ENCODE data around the gene HCRTR1. TPM values are rescaled to one million over a fixed set of nuclear protein-coding genes. Genes with fewer than 3 reads are reported as not detected.
"Not testable (repeated sequence)": the region's sequence is repeated elsewhere in the genome, so short reads cannot be mapped to it uniquely, and the experiment has no call there.

Gene HCRTR1
- total RNA-seq, 2 experiments from 2014 or later: not detected

DNA sequence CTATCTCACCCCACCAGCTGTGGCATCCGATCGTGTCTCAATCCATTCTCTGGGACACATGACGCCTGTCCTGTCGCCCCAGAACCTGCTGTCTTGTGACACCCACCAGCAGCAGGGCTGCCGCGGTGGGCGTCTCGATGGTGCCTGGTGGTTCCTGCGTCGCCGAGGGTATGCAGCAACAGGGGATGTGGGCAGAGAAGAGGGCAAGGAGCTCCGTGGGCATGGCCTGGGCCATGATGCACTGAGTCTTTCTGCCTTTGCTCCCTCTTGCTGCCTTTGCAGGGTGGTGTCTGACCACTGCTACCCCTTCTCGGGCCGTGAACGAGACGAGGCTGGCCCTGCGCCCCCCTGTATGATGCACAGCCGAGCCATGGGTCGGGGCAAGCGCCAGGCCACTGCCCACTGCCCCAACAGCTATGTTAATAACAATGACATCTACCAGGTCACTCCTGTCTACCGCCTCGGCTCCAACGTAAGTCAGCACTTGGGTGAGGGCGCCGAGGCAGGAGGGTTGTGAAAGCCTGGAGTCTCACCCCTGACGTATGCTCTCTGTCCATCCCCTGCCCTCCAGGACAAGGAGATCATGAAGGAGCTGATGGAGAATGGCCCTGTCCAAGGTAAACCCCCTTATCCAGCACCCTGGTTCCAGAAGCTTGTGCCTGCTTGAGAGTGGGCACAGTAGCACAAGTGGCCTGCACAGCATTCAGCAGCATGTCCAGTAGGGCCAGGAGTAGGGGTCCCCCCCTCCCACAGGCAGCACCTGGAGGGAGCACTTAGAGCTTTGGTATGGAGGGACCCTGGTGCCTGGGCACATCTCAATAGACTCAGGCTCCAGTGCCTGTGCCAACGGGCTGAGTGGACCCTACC, 32.4 kb upstream of the HCRTR1 start:
- Mint-ChIP-seq H3K36me3 (no peaks in the 10 kb centered on the region), H3K4me1 (ENCODE audit: low read depth) (peaks cover 2% of the 10 kb centered on the region), H3K4me3 (no peak overlapping the region), H3K27me3 (peaks cover 15% of the 10 kb centered on the region), H3K27ac (no peak overlapping the region), H3K9me3 (no peaks in the 10 kb centered on the region)
- intact Hi-C loops (cut with micrococcal nuclease): no loop called here
- ChIA-PET POLR2A (no interaction called here), CTCF (no interaction called here)
- no peak for DNase-seq

DNA sequence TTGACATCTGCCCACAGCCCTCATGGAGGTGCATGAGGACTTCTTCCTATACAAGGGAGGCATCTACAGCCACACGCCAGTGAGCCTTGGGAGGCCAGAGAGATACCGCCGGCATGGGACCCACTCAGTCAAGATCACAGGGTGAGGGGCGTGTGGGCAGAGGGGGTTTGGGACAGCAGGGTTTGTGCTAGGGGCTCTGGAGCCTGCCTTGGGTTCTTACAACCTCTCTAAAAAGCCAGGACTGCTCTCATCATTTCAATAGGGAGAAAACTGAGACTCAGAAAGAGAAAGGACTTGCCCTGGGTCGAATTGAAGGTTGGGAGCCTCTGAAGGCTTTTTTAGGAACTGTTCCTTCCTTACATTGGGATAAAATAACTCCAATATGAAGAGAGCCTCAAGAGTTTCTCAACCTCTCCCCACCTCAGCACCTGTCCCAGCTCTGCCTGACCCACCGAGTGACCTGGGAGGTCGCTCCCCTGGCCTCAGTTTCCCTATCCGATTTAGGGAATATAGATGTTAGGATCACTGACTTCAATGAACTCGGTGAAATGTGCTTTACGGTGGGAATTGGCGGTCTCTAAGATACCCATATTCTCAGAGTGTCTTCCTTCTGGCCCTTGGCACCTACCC, 31.6 kb upstream of the HCRTR1 start:
- DNase-seq: no peak
- ChIA-PET POLR2A (no interaction called here), CTCF (no interaction called here)
- Mint-ChIP-seq H3K27me3 (peaks cover 13% of the 10 kb centered on the region), H3K36me3 (no peaks in the 10 kb centered on the region), H3K4me1 (ENCODE audit: low read depth) (peaks cover 2% of the 10 kb centered on the region), H3K4me3 (no peak overlapping the region), H3K27ac (no peak overlapping the region), H3K9me3 (no peaks in the 10 kb centered on the region)
- intact Hi-C loops (cut with micrococcal nuclease): no loop called here

GRCh38 chr1:31586376-31587327, 30.8 kb upstream of the HCRTR1 start:
- peaks cover 2% of the 10 kb centered on the region for H3K4me1 Mint-ChIP-seq (ENCODE audit: low read depth)
- peaks cover 13% of the 10 kb centered on the region for H3K27me3 Mint-ChIP-seq
- no peaks in the 10 kb centered on the region for H3K36me3 Mint-ChIP-seq
- H3K4me3 Mint-ChIP-seq: no peak overlapping the region
- no peak overlapping the region for H3K27ac Mint-ChIP-seq
- POLR2A ChIA-PET: no interaction called here
- H3K9me3 Mint-ChIP-seq: no peaks in the 10 kb centered on the region
- intact Hi-C loops (cut with micrococcal nuclease): loop anchor here (1.0 kb wide), 1 partner anchor 203 kb away; no protein-coding TSS in a partner anchor
- CTCF ChIA-PET: interaction anchor here (1.5 kb wide), 1 partner anchor 32 kb away, joined by 6 read pairs; no protein-coding TSS in a partner anchor
- no peak for DNase-seq

DNA sequence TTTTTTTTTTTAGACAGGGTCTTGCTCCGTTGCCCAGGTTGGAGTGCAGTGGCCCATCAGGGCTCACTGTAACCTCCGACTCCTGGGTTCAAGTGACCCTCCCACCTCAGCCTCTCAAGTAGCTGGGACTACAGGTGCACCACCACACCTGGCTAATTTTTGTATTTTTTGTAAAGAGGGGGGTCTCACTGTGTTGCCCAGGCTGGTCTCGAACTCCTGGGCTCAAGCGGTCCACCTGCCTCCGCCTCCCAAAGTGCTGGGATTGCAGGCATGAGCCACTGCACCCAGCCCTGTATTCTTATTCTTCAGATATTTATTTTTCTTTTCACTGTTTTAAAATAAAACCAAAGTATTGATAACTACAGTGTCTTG, 30.2 kb upstream of the HCRTR1 start:
- CTCF ChIA-PET: interaction anchor here (1.0 to 1.5 kb wide), 3 partner anchors 23 to 202 kb away, joined by 3 to 6 read pairs (median 3); no protein-coding TSS in a partner anchor
- not testable (repeated sequence) for H3K9me3 Mint-ChIP-seq, DNase-seq

GRCh38 chr1:31587720-31588423, 29.6 kb upstream of the HCRTR1 start:
- intact Hi-C loops (cut with micrococcal nuclease): loop anchor here (1.0 kb wide), 1 partner anchor 201 kb away; no protein-coding TSS in a partner anchor
- Mint-ChIP-seq H3K27ac (no peak overlapping the region), H3K9me3 (no peaks in the 10 kb centered on the region), H3K36me3 (no peaks in the 10 kb centered on the region), H3K27me3 (peaks cover 16% of the 10 kb centered on the region), H3K4me1 (ENCODE audit: low read depth) (peaks cover 2% of the 10 kb centered on the region), H3K4me3 (no peak overlapping the region)
- peak; percentile 72 for DNase-seq
- ChIA-PET POLR2A (no interaction called here), CTCF (interaction anchor here (0.7 to 1.5 kb wide), 5 partner anchors 9 to 201 kb away, joined by 3 to 6 read pairs (median 3); no protein-coding TSS in a partner anchor)

More for the DNA sequence above, 30.2 kb upstream of the HCRTR1 start:
- H3K4me3 Mint-ChIP-seq; H3K27ac Mint-ChIP-seq; H3K4me1 Mint-ChIP-seq (ENCODE audit: low read depth); POLR2A ChIA-PET; H3K36me3 Mint-ChIP-seq: not testable (repeated sequence)
- intact Hi-C loops (cut with micrococcal nuclease): loop anchor here (1.0 kb wide), 1 partner anchor 202 kb away; no protein-coding TSS in a partner anchor
- H3K27me3 Mint-ChIP-seq: peaks cover 16% of the 10 kb centered on the region

GRCh38 chr1:31588751-31589515, 28.6 kb upstream of the HCRTR1 start:
- Mint-ChIP-seq H3K4me3 (no peak overlapping the region), H3K9me3 (no peaks in the 10 kb centered on the region), H3K4me1 (ENCODE audit: low read depth) (peaks cover 2% of the 10 kb centered on the region), H3K27ac (no peak overlapping the region), H3K36me3 (no peaks in the 10 kb centered on the region), H3K27me3 (peaks cover 18% of the 10 kb centered on the region)
- intact Hi-C loops (cut with micrococcal nuclease): no loop called here
- ChIA-PET POLR2A (no interaction called here), CTCF (interaction anchor here (1.0 kb wide), 1 partner anchor 25 kb away, joined by 3 read pairs; no protein-coding TSS in a partner anchor)
- DNase-seq: no peak

DNA sequence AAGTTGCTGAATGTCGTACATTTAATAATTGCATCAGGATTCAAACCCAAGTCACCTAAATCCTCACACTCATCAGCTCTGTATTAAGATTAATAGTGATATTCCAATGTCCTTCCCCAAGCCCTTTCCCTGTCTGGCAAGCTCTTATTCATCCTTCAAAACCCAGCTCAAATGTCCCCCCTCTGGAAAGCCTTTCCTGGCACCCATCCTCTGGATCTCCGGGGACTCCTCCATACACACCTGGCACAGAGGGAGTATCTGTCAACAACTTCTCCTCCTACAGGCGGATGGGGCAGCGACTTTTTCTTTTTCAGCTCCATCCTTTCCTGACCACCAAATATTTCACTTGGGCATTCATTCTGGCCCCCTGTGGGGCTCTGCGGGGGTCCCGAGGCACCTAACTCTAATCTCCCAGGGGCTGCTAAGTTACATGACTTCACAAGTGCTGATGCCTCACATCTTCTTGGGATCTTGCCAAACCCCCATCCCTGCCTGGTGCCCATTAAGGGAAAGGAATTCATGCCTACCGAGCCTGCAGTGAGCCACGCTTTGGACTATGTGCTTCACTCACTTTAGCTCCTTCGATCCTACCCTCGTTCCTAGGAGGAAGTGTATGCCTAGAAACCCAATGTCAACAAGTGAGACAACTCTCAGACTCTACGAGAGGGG, 25.9 kb upstream of the HCRTR1 start:
- Mint-ChIP-seq H3K4me1 (ENCODE audit: low read depth) (peaks cover 2% of the 10 kb centered on the region), H3K27ac (no peak overlapping the region), H3K27me3 (peaks cover 19% of the 10 kb centered on the region), H3K4me3 (no peak overlapping the region), H3K36me3 (no peaks in the 10 kb centered on the region), H3K9me3 (no peaks in the 10 kb centered on the region)
- intact Hi-C loops (cut with micrococcal nuclease): no loop called here
- ChIA-PET POLR2A (no interaction called here), CTCF (interaction anchor here (1.0 to 1.9 kb wide), 5 partner anchors 26 to 52 kb away, joined by 3 to 7 read pairs (median 4); no protein-coding TSS in a partner anchor)
- DNase-seq: no peak

- no peaks in the 10 kb centered on the region for H3K36me3 Mint-ChIP-seq
- no peaks in the 10 kb centered on the region for H3K9me3 Mint-ChIP-seq
- intact Hi-C loops (cut with micrococcal nuclease): no loop called here
- no peak overlapping the region for H3K4me3 Mint-ChIP-seq
- POLR2A ChIA-PET: no interaction called here
- H3K27me3 Mint-ChIP-seq: peaks cover 19% of the 10 kb centered on the region
- peaks cover 2% of the 10 kb centered on the region for H3K4me1 Mint-ChIP-seq (ENCODE audit: low read depth)
- CTCF ChIA-PET: interaction anchor here (0.6 to 1.9 kb wide), 5 partner anchors 22 to 43 kb away, joined by 3 to 7 read pairs (median 3); no protein-coding TSS in a partner anchor
- DNase-seq: no peak
- H3K27ac Mint-ChIP-seq: no peak overlapping the region
These were observed 25.4 kb upstream of the HCRTR1 start for GRCh38 chr1:31592132-31592531.

DNA sequence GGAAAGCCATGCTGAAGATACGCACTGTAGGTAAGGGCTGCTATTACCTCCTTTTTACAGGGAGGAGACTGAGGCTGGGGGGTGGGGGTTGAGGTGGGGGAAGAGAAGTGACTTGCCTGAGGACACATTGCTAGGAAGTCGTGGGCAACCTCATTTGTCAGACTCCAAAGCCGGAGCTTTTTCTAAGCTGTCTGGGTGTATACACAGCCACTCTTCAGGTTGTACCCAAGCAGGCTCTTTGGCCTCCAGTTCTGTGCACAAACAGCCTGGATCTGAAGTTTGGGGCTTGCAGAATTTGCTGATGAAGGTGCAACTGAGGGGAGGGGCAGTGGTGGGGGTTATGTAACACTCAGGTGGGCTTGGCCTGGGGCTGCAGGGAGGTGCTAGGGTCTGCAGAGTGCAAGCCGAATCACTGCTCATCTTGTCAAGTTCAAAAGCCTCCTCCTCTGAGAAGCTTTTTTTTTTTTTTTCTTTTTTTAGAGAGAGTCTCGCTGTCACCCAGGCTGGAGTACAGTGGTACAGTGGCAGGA, 24.3 kb upstream of the HCRTR1 start:
- POLR2A ChIA-PET: no interaction called here

More for the DNA sequence above, 24.3 kb upstream of the HCRTR1 start:
- H3K27me3 Mint-ChIP-seq: peaks cover 12% of the 10 kb centered on the region
- intact Hi-C loops (cut with micrococcal nuclease): no loop called here
- H3K9me3 Mint-ChIP-seq: no peaks in the 10 kb centered on the region
- CTCF ChIA-PET: interaction anchor here (0.6 to 1.6 kb wide), 10 partner anchors 9 to 410 kb away, joined by 3 to 5 read pairs (median 3); no protein-coding TSS in a partner anchor
- H3K36me3 Mint-ChIP-seq: no peaks in the 10 kb centered on the region
- no peak overlapping the region for H3K4me3 Mint-ChIP-seq
- peaks cover 2% of the 10 kb centered on the region for H3K4me1 Mint-ChIP-seq (ENCODE audit: low read depth)
- H3K27ac Mint-ChIP-seq: no peak overlapping the region
- DNase-seq: no peak

Measured in activated CD4-positive, alpha-beta memory T cell treated with anti-CD3 and anti-CD28 coated beads for 36 hours (primary cell).